CD4-positive, CD25-positive, alpha-beta regulatory T cell (primary cell): ENCODE results near the gene ANO3. TPM values are rescaled to one million over a fixed set of nuclear protein-coding genes. Genes with fewer than 3 reads are reported as not detected.

Source experiments
- ATAC-seq, 2 donors: fragments of 150-1000 bp; cut with Tn5 transposase; one replicate each; pipeline ENCODE4 v1.10.0; 2021; ENCODE audit warnings: low read depth in 2 of 2, moderate number of reproducible peaks in 2 of 2, moderate library complexity in 1 of 2
- DNase-seq, 3 donors: peaks; one replicate each; pipeline versions ENCODE4 v3.0.0 to v3.0.0-alpha.2; 2012 to 2022; ENCODE audit warnings: mixed read lengths in 1 of 3
- H3K27ac ChIP-seq: one replicate; pipeline ENCODE4 v1.7.0; 2013; ENCODE audit warnings: mild to moderate bottlenecking, low read length; ENCODE audit not compliant: insufficient read depth, poor library complexity, severe bottlenecking
- H3K27me3 ChIP-seq: one replicate; pipeline ENCODE4 v1.7.0; 2013; ENCODE audit warnings: low read length; ENCODE audit not compliant: control insufficient read depth, insufficient read depth
- H3K36me3 ChIP-seq: one replicate; pipeline ENCODE4 v1.7.0; 2013; ENCODE audit warnings: mild to moderate bottlenecking, low read length, moderate library complexity; ENCODE audit not compliant: control insufficient read depth, insufficient read depth
- H3K4me1 ChIP-seq: 2 replicates; pipeline ENCODE4 v1.7.0; 2013; ENCODE audit warnings: mild to moderate bottlenecking, low read length; ENCODE audit not compliant: insufficient read depth, control insufficient read depth, poor library complexity, severe bottlenecking
- H3K4me3 ChIP-seq: one replicate; pipeline ENCODE4 v1.7.0; 2013; ENCODE audit warnings: low read depth, mild to moderate bottlenecking, low read length, moderate library complexity
- H3K9me3 ChIP-seq, 2 experiments: 1 replicate in 1 of 2; 2 replicates in 1 of 2; pipeline ENCODE4 v1.7.0; 2013; ENCODE audit warnings: low read length in 2 of 2, mild to moderate bottlenecking in 1 of 2, moderate library complexity in 1 of 2; ENCODE audit not compliant: control insufficient read depth in 2 of 2
- H3K27ac Mint-ChIP-seq, 3 donors: one replicate each; pipeline ENCODE4 v1.8.0; 2020 to 2022; ENCODE audit warnings: mild to moderate bottlenecking in 3 of 3, mixed read lengths in 3 of 3, moderate library complexity in 2 of 3
- H3K27me3 Mint-ChIP-seq: one replicate; pipeline ENCODE4 v1.8.0; 2022; ENCODE audit warnings: mild to moderate bottlenecking, mixed read lengths
- H3K36me3 Mint-ChIP-seq: one replicate; pipeline ENCODE4 v1.8.0; 2020; ENCODE audit warnings: mixed read lengths
- H3K4me1 Mint-ChIP-seq, 4 donors: one replicate each; pipeline ENCODE4 v1.8.0; 2020 to 2022; ENCODE audit warnings: mixed read lengths in 4 of 4, mild to moderate bottlenecking in 1 of 4
- H3K4me3 Mint-ChIP-seq, 4 donors: one replicate each; pipeline ENCODE4 v1.8.0; 2020 to 2022; ENCODE audit warnings: mild to moderate bottlenecking in 4 of 4, mixed read lengths in 4 of 4, moderate library complexity in 3 of 4
- H3K9me3 Mint-ChIP-seq, 7 donors: one replicate each; pipeline ENCODE4 v1.8.0; 2020 to 2022; ENCODE audit warnings: mixed read lengths in 7 of 7, mild to moderate bottlenecking in 3 of 7, moderate library complexity in 2 of 7
- polyA plus RNA-seq, 4 donors: library from polyadenylated mRNA; unstranded; fragments of 300-500 nt; fragmentation: Illumina TruSeq; gene quantifications; one replicate each; pipeline ENCODE4 v1.2.3, GENCODE V29; 2021
- total RNA-seq: library from RNA; stranded (reverse); gene quantifications from one replicate; pipeline ENCODE4 v1.2.3, GENCODE V29; 2022

ANO3 gene
- total and polyA plus RNA-seq, 5 donors from 2014 or later: not detected

- no peaks in the 10 kb centered on the region for H3K27me3 Mint-ChIP-seq
- no peaks in the 10 kb centered on the region for H3K4me1 ChIP-seq
- no peaks in the 10 kb centered on the region for H3K36me3 Mint-ChIP-seq
- DNase-seq: no peak
- H3K9me3 ChIP-seq: no peaks in the 10 kb centered on the region
- no peak overlapping the region for H3K4me3 ChIP-seq
- H3K27me3 ChIP-seq: no peaks in the 10 kb centered on the region
- H3K4me3 Mint-ChIP-seq: no peak overlapping the region
- no peak for ATAC-seq
- H3K27ac Mint-ChIP-seq: no peak overlapping the region
- H3K36me3 ChIP-seq: no peaks in the 10 kb centered on the region
- H3K4me1 Mint-ChIP-seq: no peaks in the 10 kb centered on the region
- H3K9me3 Mint-ChIP-seq: peaks cover 0 to 6% (median 1%) of the 10 kb centered on the region in 7 donors
- no peak overlapping the region for H3K27ac ChIP-seq
Measured at GRCh38 chr11:26319906-26320305, 12.0 kb upstream of the ANO3 start.

DNA sequence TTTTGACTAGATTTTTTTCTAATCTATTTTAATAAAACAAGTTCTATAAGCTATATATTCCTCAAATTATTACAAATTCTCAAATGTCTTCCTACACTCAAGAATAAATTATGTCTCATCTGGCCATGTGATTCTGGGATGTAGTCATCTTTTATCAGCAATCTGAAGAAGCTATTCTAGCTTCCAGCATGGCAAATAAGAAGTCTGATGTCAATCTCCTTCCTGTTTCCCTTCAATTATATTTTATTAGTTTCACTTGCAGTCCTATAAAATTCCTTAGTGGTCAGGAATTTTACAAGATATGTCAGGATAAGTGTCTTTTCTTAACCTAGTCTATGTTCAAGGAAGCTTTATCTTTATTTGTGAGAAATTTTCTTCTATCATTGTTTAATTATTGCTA is 10.4 kb upstream of the ANO3 start:
- no peaks in the 10 kb centered on the region for H3K4me1 Mint-ChIP-seq
- no peak overlapping the region for H3K4me3 ChIP-seq
- H3K27ac ChIP-seq: no peak overlapping the region
- no peaks in the 10 kb centered on the region for H3K36me3 ChIP-seq
- no peak for ATAC-seq
- H3K36me3 Mint-ChIP-seq: no peaks in the 10 kb centered on the region
- no peak overlapping the region for H3K4me3 Mint-ChIP-seq
- no peaks in the 10 kb centered on the region for H3K9me3 ChIP-seq
- H3K9me3 Mint-ChIP-seq: peaks cover 0 to 6% (median 1%) of the 10 kb centered on the region in 7 donors
- no peak for DNase-seq
- no peak overlapping the region for H3K27ac Mint-ChIP-seq
- H3K27me3 Mint-ChIP-seq: no peaks in the 10 kb centered on the region
- no peaks in the 10 kb centered on the region for H3K27me3 ChIP-seq
- no peaks in the 10 kb centered on the region for H3K4me1 ChIP-seq

DNA sequence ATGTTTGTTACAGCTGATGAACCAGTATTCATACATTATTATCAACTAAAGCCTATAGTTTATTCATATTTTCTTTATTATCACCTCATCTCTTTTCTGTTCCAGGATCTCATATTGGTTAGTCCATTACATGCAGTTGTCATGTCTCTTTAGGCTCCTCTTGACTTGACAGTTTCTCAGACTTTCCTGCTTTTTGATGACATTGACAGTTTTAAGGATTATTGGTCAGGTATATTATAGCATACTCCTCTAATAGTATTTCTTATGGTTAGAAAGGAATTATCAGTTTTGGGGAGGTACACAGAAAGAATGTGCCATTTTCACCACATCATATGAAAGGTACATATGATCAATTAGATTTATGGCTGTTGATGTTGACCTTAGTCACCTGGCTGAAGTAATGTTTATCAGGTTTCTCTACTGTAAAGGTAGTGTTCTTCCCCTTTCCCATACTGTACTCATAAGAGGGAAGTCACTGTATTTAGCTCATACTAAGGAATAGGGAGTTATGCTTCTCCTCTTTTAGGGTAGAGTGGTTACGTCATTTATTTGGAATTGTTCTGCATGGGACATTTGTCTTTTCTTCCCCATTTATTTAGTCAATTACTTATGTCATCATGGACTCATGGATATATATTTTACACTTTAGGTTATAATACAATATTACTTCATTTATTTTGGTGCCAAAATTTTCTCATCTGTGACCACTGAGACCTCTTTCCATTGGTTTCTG is 9.4 kb upstream of the ANO3 start:
- H3K27ac ChIP-seq: no peak overlapping the region
- peaks cover 0 to 5% (median 1%) of the 10 kb centered on the region in 7 donors for H3K9me3 Mint-ChIP-seq
- H3K36me3 ChIP-seq: no peaks in the 10 kb centered on the region
- H3K27ac Mint-ChIP-seq: no peak overlapping the region
- no peaks in the 10 kb centered on the region for H3K27me3 Mint-ChIP-seq
- no peaks in the 10 kb centered on the region for H3K4me1 Mint-ChIP-seq
- no peak overlapping the region for H3K4me3 Mint-ChIP-seq
- no peak for ATAC-seq
- H3K4me3 ChIP-seq: no peak overlapping the region
- no peak for DNase-seq
- no peaks in the 10 kb centered on the region for H3K36me3 Mint-ChIP-seq
- no peaks in the 10 kb centered on the region for H3K27me3 ChIP-seq
- H3K4me1 ChIP-seq: no peaks in the 10 kb centered on the region
- H3K9me3 ChIP-seq: no peaks in the 10 kb centered on the region

GRCh38 chr11:26323837-26324236 is 8.1 kb upstream of the ANO3 start:
- Histone ChIP-seq H3K4me3 (no peak overlapping the region), H3K4me1 (no peaks in the 10 kb centered on the region), H3K27me3 (no peaks in the 10 kb centered on the region), H3K36me3 (no peaks in the 10 kb centered on the region), H3K27ac (no peak overlapping the region), H3K9me3 (no peaks in the 10 kb centered on the region)
- DNase-seq (no peak), ATAC-seq (no peak)
- peaks cover 0 to 5% (median 2%) of the 10 kb centered on the region in 7 donors for H3K9me3 Mint-ChIP-seq
- H3K4me3 Mint-ChIP-seq: no peak overlapping the region
- no peak overlapping the region for H3K27ac Mint-ChIP-seq
- H3K27me3 Mint-ChIP-seq: no peaks in the 10 kb centered on the region
- H3K36me3 Mint-ChIP-seq: no peaks in the 10 kb centered on the region
- H3K4me1 Mint-ChIP-seq: no peaks in the 10 kb centered on the region

- no peak overlapping the region for H3K27ac ChIP-seq
- no peak for ATAC-seq
- H3K27me3 Mint-ChIP-seq: no peaks in the 10 kb centered on the region
- no peaks in the 10 kb centered on the region for H3K4me1 Mint-ChIP-seq
- peaks cover 0 to 5% (median 1%) of the 10 kb centered on the region in 7 donors for H3K9me3 Mint-ChIP-seq
- no peaks in the 10 kb centered on the region for H3K27me3 ChIP-seq
- no peak overlapping the region for H3K27ac Mint-ChIP-seq
- no peak overlapping the region for H3K4me3 ChIP-seq
- no peak overlapping the region for H3K4me3 Mint-ChIP-seq
- H3K36me3 Mint-ChIP-seq: no peaks in the 10 kb centered on the region
- H3K9me3 ChIP-seq: no peaks in the 10 kb centered on the region
- no peaks in the 10 kb centered on the region for H3K4me1 ChIP-seq
- no peaks in the 10 kb centered on the region for H3K36me3 ChIP-seq
- no peak for DNase-seq
Measured at GRCh38 chr11:26324270-26324669, 7.7 kb upstream of the ANO3 start.

- ATAC-seq: no peak
- no peaks in the 10 kb centered on the region for H3K36me3 ChIP-seq
- H3K4me1 ChIP-seq: no peaks in the 10 kb centered on the region
- Mint-ChIP-seq H3K27ac (no peak overlapping the region), H3K9me3 (peaks cover 0 to 5% (median 2%) of the 10 kb centered on the region in 7 donors), H3K4me3 (no peak overlapping the region), H3K36me3 (no peaks in the 10 kb centered on the region), H3K4me1 (no peaks in the 10 kb centered on the region), H3K27me3 (no peaks in the 10 kb centered on the region)
- no peak for DNase-seq
- no peaks in the 10 kb centered on the region for H3K27me3 ChIP-seq
- H3K9me3 ChIP-seq: no peaks in the 10 kb centered on the region
- H3K4me3 ChIP-seq: no peak overlapping the region
- no peak overlapping the region for H3K27ac ChIP-seq
Measured at GRCh38 chr11:26326793-26327400, 5.0 kb upstream of the ANO3 start.

- ATAC-seq (no peak), DNase-seq (no peak)
- Histone ChIP-seq H3K36me3 (no peaks in the 10 kb centered on the region), H3K4me3 (no peak overlapping the region), H3K27me3 (no peaks in the 10 kb centered on the region), H3K4me1 (no peaks in the 10 kb centered on the region), H3K27ac (no peak overlapping the region), H3K9me3 (no peaks in the 10 kb centered on the region)
- peaks cover 0 to 11% (median 2%) of the 10 kb centered on the region in 7 donors for H3K9me3 Mint-ChIP-seq
- H3K27me3 Mint-ChIP-seq: no peaks in the 10 kb centered on the region
- H3K36me3 Mint-ChIP-seq: no peaks in the 10 kb centered on the region
- H3K4me1 Mint-ChIP-seq: no peaks in the 10 kb centered on the region
- no peak overlapping the region for H3K27ac Mint-ChIP-seq
- H3K4me3 Mint-ChIP-seq: no peak overlapping the region
Measured at GRCh38 chr11:26329206-26329605, 2.7 kb upstream of the ANO3 start.

DNA sequence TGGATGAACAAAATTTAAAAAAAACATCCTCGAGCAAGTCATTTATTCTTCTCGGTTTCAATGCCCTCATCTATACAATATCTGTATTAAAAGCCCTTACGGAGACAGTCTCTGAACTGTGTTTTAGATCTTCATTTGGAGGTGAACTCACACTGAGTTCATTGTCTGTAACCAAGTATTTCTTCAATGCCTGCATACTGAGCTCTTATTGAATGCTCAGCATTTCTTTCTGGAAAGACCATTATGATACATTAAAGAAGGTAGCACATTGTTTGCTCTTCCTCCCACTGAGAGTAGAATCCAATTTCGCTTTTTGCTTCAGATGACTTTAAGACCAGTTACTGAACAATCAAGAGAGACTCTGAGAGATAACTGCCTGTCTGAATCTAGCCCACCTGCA is 1.7 kb upstream of the ANO3 start:
- no peaks in the 10 kb centered on the region for H3K36me3 Mint-ChIP-seq
- H3K4me3 Mint-ChIP-seq: no peak overlapping the region

More for the DNA sequence above, 1.7 kb upstream of the ANO3 start:
- Mint-ChIP-seq H3K27me3 (no peaks in the 10 kb centered on the region), H3K4me1 (no peaks in the 10 kb centered on the region), H3K9me3 (peaks cover 0 to 11% (median 2%) of the 10 kb centered on the region in 7 donors), H3K27ac (no peak overlapping the region)
- DNase-seq (no peak), ATAC-seq (no peak)
- Histone ChIP-seq H3K27ac (no peak overlapping the region), H3K4me3 (no peak overlapping the region), H3K27me3 (no peaks in the 10 kb centered on the region), H3K36me3 (no peaks in the 10 kb centered on the region), H3K9me3 (no peaks in the 10 kb centered on the region), H3K4me1 (no peaks in the 10 kb centered on the region)
